Parathyroid adenoma (tissue), 2 donors: ENCODE results near the gene GNMT.

Experiments used
- H2AFZ ChIP-seq: fragments of 300-600 bp; sonication (generic); one replicate; pipeline ENCODE4 v1.7.0; 2017; ENCODE audit warnings: antibody characterized with exemption, mild to moderate bottlenecking
- H3K27ac ChIP-seq: fragments of 300-600 bp; sonication (generic); one replicate; pipeline ENCODE4 v1.7.0; 2017
- H3K27me3 ChIP-seq: fragments of 300-600 bp; sonication (generic); one replicate; pipeline ENCODE4 v1.7.0; 2017; ENCODE audit warnings: low read length; ENCODE audit not compliant: control insufficient read depth, insufficient read depth
- H3K36me3 ChIP-seq: fragments of 300-600 bp; sonication (generic); one replicate; pipeline ENCODE4 v1.7.0; 2017; ENCODE audit warnings: low read length; ENCODE audit not compliant: control insufficient read depth, insufficient read depth
- H3K4me1 ChIP-seq: fragments of 300-600 bp; sonication (generic); one replicate; pipeline ENCODE4 v1.7.0; 2017; ENCODE audit warnings: control low read depth
- H3K4me2 ChIP-seq: fragments of 300-600 bp; sonication (generic); one replicate; pipeline ENCODE4 v1.7.0; 2017; ENCODE audit warnings: low read length
- H3K4me3 ChIP-seq: fragments of 300-600 bp; sonication (generic); one replicate; pipeline ENCODE4 v1.7.0; 2017; ENCODE audit warnings: low read depth, low read length
- H3K79me2 ChIP-seq: fragments of 300-600 bp; sonication (generic); one replicate; pipeline ENCODE4 v1.7.0; 2017; ENCODE audit warnings: control low read depth
- H3K9ac ChIP-seq: fragments of 300-600 bp; sonication (generic); one replicate; pipeline ENCODE4 v1.7.0; 2017; ENCODE audit warnings: mild to moderate bottlenecking
- H3K9me3 ChIP-seq: fragments of 300-600 bp; sonication (generic); one replicate; pipeline ENCODE4 v1.7.0; 2017; ENCODE audit warnings: low read length; ENCODE audit not compliant: control insufficient read depth
- TF ChIP-seq, protein P1 (sequence below): fragments of 300-600 bp; sonication (generic); IDR thresholded peaks from one replicate; pipeline ENCODE4 v1.7.0; 2017; ENCODE audit warnings: antibody characterized with exemption, mild to moderate bottlenecking
- donor health status: primary hyperparathyroidism.

GNMT gene

GRCh38 chr6:43001843-43002242 is 41.3 kb downstream of the GNMT start:
- H3K36me3 ChIP-seq: no peaks in the 10 kb centered on the region
- H3K4me3 ChIP-seq: no peak overlapping the region
- H3K27ac ChIP-seq: no peak overlapping the region
- no peak overlapping the region for H3K9ac ChIP-seq
- no peaks in the 10 kb centered on the region for H3K27me3 ChIP-seq
- peaks cover 17% of the 10 kb centered on the region for H3K79me2 ChIP-seq
- no peak overlapping the region for H3K4me2 ChIP-seq
- no peaks in the 10 kb centered on the region for H3K9me3 ChIP-seq
- TF ChIP-seq, protein P1, sequence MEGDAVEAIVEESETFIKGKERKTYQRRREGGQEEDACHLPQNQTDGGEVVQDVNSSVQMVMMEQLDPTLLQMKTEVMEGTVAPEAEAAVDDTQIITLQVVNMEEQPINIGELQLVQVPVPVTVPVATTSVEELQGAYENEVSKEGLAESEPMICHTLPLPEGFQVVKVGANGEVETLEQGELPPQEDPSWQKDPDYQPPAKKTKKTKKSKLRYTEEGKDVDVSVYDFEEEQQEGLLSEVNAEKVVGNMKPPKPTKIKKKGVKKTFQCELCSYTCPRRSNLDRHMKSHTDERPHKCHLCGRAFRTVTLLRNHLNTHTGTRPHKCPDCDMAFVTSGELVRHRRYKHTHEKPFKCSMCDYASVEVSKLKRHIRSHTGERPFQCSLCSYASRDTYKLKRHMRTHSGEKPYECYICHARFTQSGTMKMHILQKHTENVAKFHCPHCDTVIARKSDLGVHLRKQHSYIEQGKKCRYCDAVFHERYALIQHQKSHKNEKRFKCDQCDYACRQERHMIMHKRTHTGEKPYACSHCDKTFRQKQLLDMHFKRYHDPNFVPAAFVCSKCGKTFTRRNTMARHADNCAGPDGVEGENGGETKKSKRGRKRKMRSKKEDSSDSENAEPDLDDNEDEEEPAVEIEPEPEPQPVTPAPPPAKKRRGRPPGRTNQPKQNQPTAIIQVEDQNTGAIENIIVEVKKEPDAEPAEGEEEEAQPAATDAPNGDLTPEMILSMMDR: no peak
- no peaks in the 10 kb centered on the region for H3K4me1 ChIP-seq
- H2AFZ ChIP-seq: no peak overlapping the region

DNA sequence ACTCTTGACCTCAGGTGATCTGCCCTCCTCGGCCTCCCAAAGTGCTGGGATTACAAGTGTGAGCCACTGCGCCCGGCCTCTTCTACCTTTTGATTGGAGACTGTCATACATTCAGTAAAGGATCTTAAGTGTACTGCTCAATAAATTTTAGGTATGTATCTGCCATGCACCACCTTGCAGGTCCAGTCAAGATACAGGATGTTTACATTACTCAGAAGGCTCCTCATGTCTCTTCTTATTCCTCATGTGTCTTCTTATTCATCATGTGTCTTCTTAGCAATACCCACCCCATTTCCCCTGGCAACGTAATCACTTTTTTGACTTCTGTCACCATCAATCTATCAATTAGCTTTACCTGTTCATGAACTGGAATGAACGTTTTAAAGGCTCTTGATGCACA is 45.3 kb downstream of the GNMT start:
- no peak overlapping the region for H3K27ac ChIP-seq
- TF ChIP-seq, protein P1: no peak
- H3K4me3 ChIP-seq: no peak overlapping the region
- H3K27me3 ChIP-seq: no peaks in the 10 kb centered on the region
- H3K4me2 ChIP-seq: no peak overlapping the region
- no peak overlapping the region for H2AFZ ChIP-seq
- no peak overlapping the region for H3K9ac ChIP-seq
- no peaks in the 10 kb centered on the region for H3K36me3 ChIP-seq
- no peaks in the 10 kb centered on the region for H3K4me1 ChIP-seq
- H3K79me2 ChIP-seq: peaks cover 2% of the 10 kb centered on the region
- H3K9me3 ChIP-seq: no peaks in the 10 kb centered on the region

DNA sequence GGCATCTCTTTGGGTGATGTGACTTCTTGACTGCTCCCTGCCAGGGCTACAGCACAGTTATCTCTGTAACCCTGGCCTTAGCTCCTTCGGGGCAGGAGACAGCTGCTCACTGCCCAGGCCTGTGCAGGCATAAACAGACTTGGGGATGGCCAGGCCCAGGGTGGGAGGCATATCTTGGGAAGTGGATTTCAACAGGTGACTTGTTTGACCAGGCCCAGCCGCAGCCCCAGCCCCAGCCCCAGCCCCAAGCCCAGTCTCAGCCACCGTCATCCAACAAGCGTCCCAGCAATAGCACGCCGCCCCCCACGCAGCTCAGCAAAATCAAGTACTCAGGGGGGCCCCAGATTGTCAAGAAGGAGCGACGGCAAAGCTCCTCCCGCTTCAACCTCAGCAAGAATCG is 45.7 kb downstream of the GNMT start:
- H3K79me2 ChIP-seq: peaks cover 2% of the 10 kb centered on the region
- H3K9me3 ChIP-seq: no peaks in the 10 kb centered on the region
- no peak overlapping the region for H3K9ac ChIP-seq
- no peak overlapping the region for H3K4me2 ChIP-seq
- TF ChIP-seq, protein P1: no peak
- H3K36me3 ChIP-seq: no peaks in the 10 kb centered on the region
- H3K4me3 ChIP-seq: no peak overlapping the region
- no peaks in the 10 kb centered on the region for H3K27me3 ChIP-seq
- no peaks in the 10 kb centered on the region for H3K4me1 ChIP-seq
- no peak overlapping the region for H3K27ac ChIP-seq
- no peak overlapping the region for H2AFZ ChIP-seq

GRCh38 chr6:43007126-43007525 is 46.6 kb downstream of the GNMT start:
- H3K27ac ChIP-seq: no peak overlapping the region
- H3K36me3 ChIP-seq: no peaks in the 10 kb centered on the region

DNA sequence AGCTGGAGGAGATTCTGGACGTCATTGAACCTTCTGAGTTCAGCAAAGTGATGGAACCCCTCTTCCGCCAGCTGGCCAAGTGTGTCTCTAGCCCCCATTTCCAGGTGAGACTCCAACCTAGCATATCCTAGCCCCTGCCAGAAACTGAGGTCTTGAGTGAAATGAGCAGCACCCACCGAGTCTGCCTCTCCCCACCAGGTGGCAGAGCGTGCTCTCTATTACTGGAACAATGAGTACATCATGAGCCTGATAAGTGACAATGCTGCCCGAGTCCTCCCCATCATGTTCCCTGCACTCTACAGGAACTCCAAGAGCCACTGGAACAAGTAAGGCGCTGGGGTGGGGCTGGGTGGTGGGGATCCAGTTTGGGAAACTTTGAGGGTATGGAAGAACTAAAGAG is 48.6 kb downstream of the GNMT start:
- no peak overlapping the region for H3K9ac ChIP-seq
- no peak overlapping the region for H3K4me2 ChIP-seq
- H3K27ac ChIP-seq: no peak overlapping the region
- H3K27me3 ChIP-seq: no peaks in the 10 kb centered on the region
- TF ChIP-seq, protein P1: peak; percentile 53
- H3K4me1 ChIP-seq: no peaks in the 10 kb centered on the region
- H3K4me3 ChIP-seq: no peak overlapping the region
- no peak overlapping the region for H2AFZ ChIP-seq
- H3K9me3 ChIP-seq: no peaks in the 10 kb centered on the region
- no peaks in the 10 kb centered on the region for H3K36me3 ChIP-seq
- peaks cover 1% of the 10 kb centered on the region for H3K79me2 ChIP-seq

More at GRCh38 chr6:43007126-43007525, 46.6 kb downstream of the GNMT start:
- no peaks in the 10 kb centered on the region for H3K9me3 ChIP-seq
- H3K79me2 ChIP-seq: no peaks in the 10 kb centered on the region
- no peaks in the 10 kb centered on the region for H3K27me3 ChIP-seq
- no peak overlapping the region for H2AFZ ChIP-seq
- H3K4me1 ChIP-seq: no peaks in the 10 kb centered on the region
- H3K4me3 ChIP-seq: no peak overlapping the region
- no peak overlapping the region for H3K4me2 ChIP-seq
- TF ChIP-seq, protein P1: no peak
- H3K9ac ChIP-seq: no peak overlapping the region
